Adrenal gland (tissue), 5 donors: ENCODE results near the gene NDC1.

ENCODE experiments used
- CTCF ChIP-seq, 6 experiments: fragments of 450-650 bp in 4 of 6; fragments of 200-600 bp in 2 of 6; sonication (generic) in 1 of 6; IDR thresholded peaks; 1 replicate in 5 of 6; 2 replicates in 1 of 6; pipeline versions ENCODE4 v1.5.1 to v1.8.0; 2016 to 2021; ENCODE audit warnings: antibody characterized with exemption in 6 of 6, mild to moderate bottlenecking in 2 of 6, moderate library complexity in 1 of 6
- POLR2A ChIP-seq, 2 donors: fragments of 450-650 bp; IDR thresholded peaks; one replicate each; pipeline ENCODE4 v1.6.1; 2017; ENCODE audit warnings: antibody characterized with exemption in 2 of 2, mild to moderate bottlenecking in 2 of 2, moderate library complexity in 1 of 2
- donor health status: DM: no; HTN: no; CAD: no.

DNA sequence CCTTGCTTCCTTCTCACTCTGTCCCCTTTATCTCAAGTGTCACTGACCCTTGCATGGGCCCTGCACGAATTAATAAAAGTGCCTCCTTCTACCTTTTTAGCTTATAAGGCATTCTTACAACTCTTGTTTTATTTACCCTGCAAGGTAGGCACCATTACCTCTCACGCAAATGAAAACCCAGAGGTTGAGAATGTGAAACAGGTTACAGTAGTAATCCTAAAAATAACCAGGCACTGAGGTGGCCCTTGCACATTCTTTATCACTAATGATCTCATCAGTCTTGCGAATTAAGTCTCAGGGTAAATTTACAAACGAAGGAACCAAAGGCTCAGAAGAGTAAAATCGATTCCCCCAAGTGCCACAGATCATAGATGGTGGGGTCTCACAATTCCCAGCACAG is 102.8 kb downstream of the NDC1 start:
- no peak for TF ChIP-seq CTCF (IDR thresholded peaks at IDR 0.05)
- TF ChIP-seq POLR2A (IDR thresholded peaks at IDR 0.05): no peak
